ENCODE results near the gene ATP6V1D.
"Not testable (repeated sequence)": the region's sequence is repeated elsewhere in the genome, so short reads cannot be mapped to it uniquely, and the experiment has no call there.

ATP6V1D gene

GRCh38 chr14:67332468-67332867 lies 27.1 kb downstream of the ATP6V1D start:
- DNase-seq, result no peak
- H3K4me2 ChIP-seq (ENCODE audit: low read length), result no peak overlapping the region
- no peak overlapping the region for H3K23ac ChIP-seq (ENCODE audit: low read length)
- no peak overlapping the region for H4K8ac ChIP-seq (ENCODE audit: low read depth, low read length)
- H3K79me2 ChIP-seq (ENCODE audit: control insufficient read depth, insufficient read depth, low read length, poor library complexity), result no peaks in the 10 kb centered on the region
- H3K27ac ChIP-seq (ENCODE audit: low read depth, low read length), result no peak overlapping the region
- no peaks in the 10 kb centered on the region for H3K9me3 ChIP-seq (ENCODE audit: insufficient read depth, low read depth, low read length)
- H3K9ac ChIP-seq (ENCODE audit: low read length), result no peak overlapping the region
- H3K14ac ChIP-seq (ENCODE audit: low read length), result no peak overlapping the region
- no peaks in the 10 kb centered on the region for H3K27me3 ChIP-seq (ENCODE audit: insufficient read depth, low read length)
- H3K79me1 ChIP-seq (ENCODE audit: low read length), result no peaks in the 10 kb centered on the region
- H2AFZ ChIP-seq (ENCODE audit: insufficient read depth, low read length, poor library complexity), result no peak overlapping the region
- no peak overlapping the region for H3K4ac ChIP-seq (ENCODE audit: low read depth, low read length)
- H4K12ac ChIP-seq (ENCODE audit: low read depth, low read length), result no peak overlapping the region
- no peak overlapping the region for H2BK5ac ChIP-seq (ENCODE audit: low read depth, low read length, poor library complexity)
- H2BK12ac ChIP-seq (ENCODE audit: low read length), result no peak overlapping the region
- WGBS (ENCODE audit: extremely low coverage, insufficient coverage, insufficient read length), result no CpG with 5 or more reads among the region's 5 CpGs
- H2AK5ac ChIP-seq (ENCODE audit: low read length), result no peak overlapping the region
- no peak overlapping the region for H3K18ac ChIP-seq (ENCODE audit: low read length)
- H4K91ac ChIP-seq (ENCODE audit: low read depth, low read length), result no peak overlapping the region
- no peaks in the 10 kb centered on the region for H3K4me1 ChIP-seq (ENCODE audit: control insufficient read depth in 1 of 2, insufficient read depth in 2 of 2, low read length in 2 of 2)
- no peak overlapping the region for H3K4me3 ChIP-seq (ENCODE audit: low read depth, low read length)
- no peak overlapping the region for H2BK120ac ChIP-seq (ENCODE audit: insufficient read depth, low read length, poor library complexity)
- peaks cover 8 to 18% of the 10 kb centered on the region in 2 experiments for H3K36me3 ChIP-seq (ENCODE audit: control insufficient read depth in 1 of 2, insufficient read depth in 2 of 2, low read length in 2 of 2)

GRCh38 chr14:67331368-67332125 lies 28.1 kb downstream of the ATP6V1D start:
- DNase-seq, result peak in 1 of 2 donors; percentile 38
- Histone ChIP-seq H3K9ac (ENCODE audit: low read length) (no peak overlapping the region), H3K14ac (ENCODE audit: low read length) (no peak overlapping the region), H4K91ac (ENCODE audit: low read depth, low read length) (no peak overlapping the region), H3K9me3 (ENCODE audit: insufficient read depth, low read depth, low read length) (no peaks in the 10 kb centered on the region), H3K36me3 (ENCODE audit: control insufficient read depth in 1 of 2, insufficient read depth in 2 of 2, low read length in 2 of 2) (peaks cover 5 to 13% of the 10 kb centered on the region in 2 experiments), H2AFZ (ENCODE audit: insufficient read depth, low read length, poor library complexity) (no peak overlapping the region), H2AK5ac (ENCODE audit: low read length) (no peak overlapping the region), H3K4ac (ENCODE audit: low read depth, low read length) (no peak overlapping the region), H2BK5ac (ENCODE audit: low read depth, low read length, poor library complexity) (no peak overlapping the region), H2BK120ac (ENCODE audit: insufficient read depth, low read length, poor library complexity) (no peak overlapping the region), H3K79me2 (ENCODE audit: control insufficient read depth, insufficient read depth, low read length, poor library complexity) (no peaks in the 10 kb centered on the region), H3K18ac (ENCODE audit: low read length) (no peak overlapping the region), H3K27ac (ENCODE audit: low read depth, low read length) (no peak overlapping the region), H3K23ac (ENCODE audit: low read length) (no peak overlapping the region), H4K12ac (ENCODE audit: low read depth, low read length) (no peak overlapping the region), H3K27me3 (ENCODE audit: insufficient read depth, low read length) (no peaks in the 10 kb centered on the region), H3K79me1 (ENCODE audit: low read length) (no peaks in the 10 kb centered on the region), H3K4me2 (ENCODE audit: low read length) (no peak overlapping the region), H3K4me1 (ENCODE audit: control insufficient read depth in 1 of 2, insufficient read depth in 2 of 2, low read length in 2 of 2) (no peaks in the 10 kb centered on the region), H4K8ac (ENCODE audit: low read depth, low read length) (no peak overlapping the region), H2BK12ac (ENCODE audit: low read length) (no peak overlapping the region), H3K4me3 (ENCODE audit: low read depth, low read length) (no peak overlapping the region)
- WGBS (ENCODE audit: extremely low coverage, insufficient coverage, insufficient read length), result no CpG with 5 or more reads among the region's 5 CpGs

DNA sequence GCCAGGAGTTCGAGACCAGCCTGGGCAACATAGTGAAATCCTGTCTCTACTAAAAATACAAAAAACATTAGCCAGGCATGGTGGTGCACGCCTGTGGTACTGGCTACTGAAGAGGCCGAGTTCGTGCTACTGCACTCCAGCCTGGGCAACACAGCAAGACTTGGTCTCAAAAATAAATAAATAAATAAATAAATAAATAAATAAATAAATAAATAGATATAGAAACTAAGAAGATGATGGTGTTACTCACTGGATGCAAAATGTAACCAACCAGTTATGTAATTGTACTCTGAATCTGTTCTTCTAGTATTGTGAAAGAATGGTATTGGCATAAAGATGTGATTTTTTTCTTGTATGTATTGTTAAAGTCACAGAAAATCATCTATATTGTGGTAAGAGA lies 29.9 kb downstream of the ATP6V1D start:
- H2BK5ac ChIP-seq (ENCODE audit: low read depth, low read length, poor library complexity); H3K14ac ChIP-seq (ENCODE audit: low read length); H2BK120ac ChIP-seq (ENCODE audit: insufficient read depth, low read length, poor library complexity); H3K4me1 ChIP-seq (ENCODE audit: control insufficient read depth in 1 of 2, insufficient read depth in 2 of 2, low read length in 2 of 2); H3K79me1 ChIP-seq (ENCODE audit: low read length); H2BK12ac ChIP-seq (ENCODE audit: low read length); H4K91ac ChIP-seq (ENCODE audit: low read depth, low read length); H3K9ac ChIP-seq (ENCODE audit: low read length); H3K23ac ChIP-seq (ENCODE audit: low read length); H2AK5ac ChIP-seq (ENCODE audit: low read length); H3K79me2 ChIP-seq (ENCODE audit: control insufficient read depth, insufficient read depth, low read length, poor library complexity); H3K4me3 ChIP-seq (ENCODE audit: low read depth, low read length); H3K4ac ChIP-seq (ENCODE audit: low read depth, low read length); H3K36me3 ChIP-seq (ENCODE audit: control insufficient read depth in 1 of 2, insufficient read depth in 2 of 2, low read length in 2 of 2); H3K27me3 ChIP-seq (ENCODE audit: insufficient read depth, low read length); H4K8ac ChIP-seq (ENCODE audit: low read depth, low read length); H3K27ac ChIP-seq (ENCODE audit: low read depth, low read length); H3K9me3 ChIP-seq (ENCODE audit: insufficient read depth, low read depth, low read length); H4K12ac ChIP-seq (ENCODE audit: low read depth, low read length); H2AFZ ChIP-seq (ENCODE audit: insufficient read depth, low read length, poor library complexity); H3K18ac ChIP-seq (ENCODE audit: low read length); DNase-seq; H3K4me2 ChIP-seq (ENCODE audit: low read length): not testable (repeated sequence)
- no CpG with 5 or more reads among the region's 4 CpGs for WGBS (ENCODE audit: extremely low coverage, insufficient coverage, insufficient read length)

- H3K18ac ChIP-seq (ENCODE audit: low read length), result no peak overlapping the region
- no peaks in the 10 kb centered on the region for H3K79me1 ChIP-seq (ENCODE audit: low read length)
- H3K4me3 ChIP-seq (ENCODE audit: low read depth, low read length), result no peak overlapping the region
- H3K4ac ChIP-seq (ENCODE audit: low read depth, low read length), result no peak overlapping the region
- no peaks in the 10 kb centered on the region for H3K4me1 ChIP-seq (ENCODE audit: control insufficient read depth in 1 of 2, insufficient read depth in 2 of 2, low read length in 2 of 2)
- no peaks in the 10 kb centered on the region for H3K27me3 ChIP-seq (ENCODE audit: insufficient read depth, low read length)
- H2AK5ac ChIP-seq (ENCODE audit: low read length), result no peak overlapping the region
- H4K91ac ChIP-seq (ENCODE audit: low read depth, low read length), result no peak overlapping the region
- H3K14ac ChIP-seq (ENCODE audit: low read length), result no peak overlapping the region
- no peak for DNase-seq
- no peak overlapping the region for H3K4me2 ChIP-seq (ENCODE audit: low read length)
- H3K79me2 ChIP-seq (ENCODE audit: control insufficient read depth, insufficient read depth, low read length, poor library complexity), result no peaks in the 10 kb centered on the region
- no peak overlapping the region for H4K12ac ChIP-seq (ENCODE audit: low read depth, low read length)
- H2AFZ ChIP-seq (ENCODE audit: insufficient read depth, low read length, poor library complexity), result no peak overlapping the region
- H3K36me3 ChIP-seq (ENCODE audit: control insufficient read depth in 1 of 2, insufficient read depth in 2 of 2, low read length in 2 of 2), result peaks cover 12 to 15% of the 10 kb centered on the region in 2 experiments
- no peak overlapping the region for H3K23ac ChIP-seq (ENCODE audit: low read length)
- H2BK12ac ChIP-seq (ENCODE audit: low read length), result no peak overlapping the region
- H3K27ac ChIP-seq (ENCODE audit: low read depth, low read length), result no peak overlapping the region
- no peak overlapping the region for H2BK5ac ChIP-seq (ENCODE audit: low read depth, low read length, poor library complexity)
- H3K9me3 ChIP-seq (ENCODE audit: insufficient read depth, low read depth, low read length), result no peaks in the 10 kb centered on the region
- H4K8ac ChIP-seq (ENCODE audit: low read depth, low read length), result no peak overlapping the region
- H3K9ac ChIP-seq (ENCODE audit: low read length), result no peak overlapping the region
- no peak overlapping the region for H2BK120ac ChIP-seq (ENCODE audit: insufficient read depth, low read length, poor library complexity)
Observed at GRCh38 chr14:67319142-67319541, 40.5 kb downstream of the ATP6V1D start.

Measured in trophoblast cell (in vitro differentiated cells and primary cell).